HG03095 (cell line): ENCODE data around the gene ANKRD61.
A peak's percentile ranks its signal among the peaks of the same experiment; 100 is the strongest.
"Not testable (repeated sequence)": the region's sequence is repeated elsewhere in the genome, so short reads cannot be mapped to it uniquely, and the experiment has no call there.

Source experiments
- ATAC-seq: cut with Tn5 transposase; IDR thresholded peaks from one replicate; pipeline ENCODE4 v1.9.1; 2021; ENCODE audit warnings: moderate library complexity; ENCODE audit not compliant: unreplicated experiment

Gene ANKRD61

GRCh38 chr7:6030988-6031387 is at the start of gene ANKRD61:
TSS of gene ANKRD61 (plus strand) at chr7:6031376. CDS start at chr7:6031376, 0 bp downstream.
- no peak for ATAC-seq

GRCh38 chr7:5987061-5987460 is 44.1 kb upstream of the ANKRD61 start:
- ATAC-seq: not testable (repeated sequence)

- no peak for ATAC-seq
These were observed 33.9 kb upstream of the ANKRD61 start for GRCh38 chr7:5997210-5997808.

- ATAC-seq: no peak
These were observed 23.8 kb upstream of the ANKRD61 start for GRCh38 chr7:6007386-6007785.

GRCh38 chr7:6007835-6008590 is 23.2 kb upstream of the ANKRD61 start:
- not testable (repeated sequence) for ATAC-seq

GRCh38 chr7:6008668-6009611 is 22.2 kb upstream of the ANKRD61 start, which contains the start of the genes AIMP2 and PMS2:
TSS of gene AIMP2 (plus strand) at chr7:6009272. CDS start at chr7:6009364, 92 bp downstream.
TSS of gene PMS2 (minus strand) at chr7:6009049. CDS start at chr7:6009019, 30 bp downstream.
- ATAC-seq: peak; percentile 92

GRCh38 chr7:6010370-6010769 is 20.8 kb upstream of the ANKRD61 start:
- not testable (repeated sequence) for ATAC-seq

- no peak for ATAC-seq
These were observed 19.6 kb upstream of the ANKRD61 start for GRCh38 chr7:6011541-6011940.

- no peak for ATAC-seq
These were observed 18.6 kb upstream of the ANKRD61 start for GRCh38 chr7:6012355-6013104.

- peak; percentile 25 for ATAC-seq
These were observed 15.1 kb upstream of the ANKRD61 start for GRCh38 chr7:6015917-6016652.

- ATAC-seq: no peak
These were observed 14.6 kb upstream of the ANKRD61 start for GRCh38 chr7:6016653-6016966.

GRCh38 chr7:6020371-6021286 is 10.5 kb upstream of the ANKRD61 start:
- ATAC-seq: no peak

- ATAC-seq: no peak
These were observed 8.5 kb upstream of the ANKRD61 start for GRCh38 chr7:6022707-6023106.

- ATAC-seq: no peak
These were observed 7.2 kb upstream of the ANKRD61 start for GRCh38 chr7:6023974-6024435.

- peak; percentile 72 for ATAC-seq
These were observed 5.0 kb upstream of the ANKRD61 start for GRCh38 chr7:6026011-6026819.

- ATAC-seq: no peak
These were observed 4.3 kb upstream of the ANKRD61 start for GRCh38 chr7:6026820-6027311.

GRCh38 chr7:6027806-6028365 is 3.3 kb upstream of the ANKRD61 start:
- ATAC-seq: no peak
